ENCODE data around the gene RPL27A.

The RPL27A gene

DNA sequence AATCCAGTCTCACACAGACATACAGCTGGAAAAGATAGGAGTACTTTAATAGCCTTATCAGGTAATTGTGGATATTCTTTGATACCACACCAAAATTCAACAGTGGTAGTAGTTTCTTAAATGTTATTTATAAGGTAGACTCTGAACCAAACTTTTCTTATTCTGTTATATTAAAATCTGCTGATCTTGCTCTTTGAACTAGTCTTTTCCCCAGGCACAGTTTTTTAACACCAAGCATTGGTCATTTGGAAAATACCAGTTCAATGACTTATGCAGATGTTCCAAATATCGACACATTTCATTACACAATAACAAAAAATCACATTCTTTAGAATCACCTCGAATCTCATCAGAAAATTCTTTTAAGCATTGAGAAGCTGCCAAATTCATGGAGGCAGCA lies 7.7 kb upstream of the RPL27A start:
- no peak for DNase-seq (ENCODE audit: low spot score)

DNA sequence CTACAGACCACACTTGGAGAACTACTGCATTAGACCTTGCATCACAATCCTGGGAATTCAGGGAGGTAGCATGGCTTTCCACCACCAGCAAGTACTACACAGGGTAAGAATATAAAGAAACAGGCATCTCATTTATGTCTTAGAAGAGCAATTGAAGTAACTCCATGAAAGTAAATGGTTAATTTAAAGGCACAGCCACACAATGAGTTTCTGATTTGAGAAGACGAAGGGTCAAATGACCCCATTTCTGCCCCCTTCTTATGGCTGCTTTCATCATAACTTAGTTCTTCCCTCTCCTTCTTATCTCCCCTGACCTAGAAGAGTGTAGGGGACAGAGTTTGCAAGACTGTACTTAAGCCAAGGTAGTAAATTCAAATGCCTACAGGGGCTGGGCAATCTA lies 6.1 kb upstream of the RPL27A start:
- no peak for DNase-seq (ENCODE audit: low spot score)

DNA sequence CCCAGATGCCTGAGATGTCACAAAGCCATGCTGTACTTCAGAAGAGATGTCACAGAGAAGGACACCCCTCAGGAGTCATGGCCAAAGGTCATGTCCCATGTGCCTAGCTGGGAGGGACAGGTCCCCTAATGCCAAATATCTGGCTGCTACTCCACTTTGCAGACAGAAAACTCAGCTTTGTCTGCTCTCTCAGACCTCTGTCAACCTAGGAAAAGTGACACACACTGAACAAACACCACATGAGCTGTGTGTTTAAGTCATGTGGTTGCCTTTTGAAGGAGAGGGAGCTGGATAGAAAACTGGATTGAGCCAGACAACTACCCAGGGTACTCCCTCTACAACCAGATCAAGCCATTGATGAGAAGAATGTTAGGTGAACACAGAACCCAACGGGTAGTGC lies 3.6 kb upstream of the RPL27A start:
- no peak for DNase-seq (ENCODE audit: low spot score)

DNA sequence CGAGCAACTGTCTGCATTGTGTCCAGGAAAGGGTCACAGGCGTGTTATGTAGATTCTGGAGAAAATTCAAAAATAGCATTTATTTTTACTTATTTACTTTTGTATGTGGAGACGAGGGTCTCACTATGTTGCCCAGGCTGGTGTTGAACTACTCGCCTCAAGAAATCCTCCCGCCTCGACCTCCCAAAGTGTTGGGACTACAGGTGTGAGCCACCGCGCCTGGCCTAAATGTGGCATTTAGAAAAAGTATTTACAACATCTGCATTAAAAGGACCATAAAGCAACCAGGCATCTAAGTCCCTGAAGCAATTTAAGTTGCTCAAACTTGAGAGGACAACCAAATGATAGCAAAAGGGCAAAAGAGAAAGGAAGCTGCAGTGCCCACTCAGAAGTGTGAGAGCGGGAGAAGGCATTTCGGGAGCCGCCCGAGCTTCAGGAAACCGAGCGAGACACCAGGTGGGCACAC lies 722 bp upstream of the RPL27A start:
- no peak for DNase-seq (ENCODE audit: low spot score)

DNA sequence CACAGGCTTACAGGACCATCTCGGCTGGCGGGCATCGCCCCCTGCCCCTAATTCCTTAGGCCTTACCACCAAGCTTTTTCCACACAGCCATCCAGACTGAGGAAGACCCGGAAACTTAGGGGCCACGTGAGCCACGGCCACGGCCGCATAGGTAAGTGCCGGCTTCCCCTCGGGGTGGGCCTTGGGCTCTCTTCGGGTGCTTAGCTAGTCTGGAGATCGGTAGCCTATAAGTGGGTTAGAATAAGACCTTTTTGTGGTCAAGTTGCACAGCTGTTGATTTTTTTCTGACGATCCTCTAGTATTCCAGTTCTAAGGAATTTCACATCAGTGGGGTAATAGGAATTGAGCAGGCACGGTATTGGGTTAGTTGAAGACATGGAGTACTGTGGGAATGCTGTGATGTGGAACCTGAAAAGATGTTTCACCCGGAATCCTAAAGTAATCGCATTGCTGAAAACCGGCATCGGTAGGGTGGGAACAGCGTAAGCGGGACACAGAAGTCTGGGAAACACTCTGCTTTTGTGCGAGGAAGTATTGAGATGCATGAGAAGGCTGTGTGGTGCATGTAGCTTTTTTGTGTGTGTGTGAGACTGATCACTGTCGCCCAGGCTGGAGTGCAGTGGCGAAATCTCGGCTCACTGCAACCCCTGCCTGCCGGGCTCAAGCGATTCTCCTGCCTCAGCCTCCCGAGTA lies 669 bp downstream of the RPL27A start:
- no peak for DNase-seq (ENCODE audit: low spot score)

DNA sequence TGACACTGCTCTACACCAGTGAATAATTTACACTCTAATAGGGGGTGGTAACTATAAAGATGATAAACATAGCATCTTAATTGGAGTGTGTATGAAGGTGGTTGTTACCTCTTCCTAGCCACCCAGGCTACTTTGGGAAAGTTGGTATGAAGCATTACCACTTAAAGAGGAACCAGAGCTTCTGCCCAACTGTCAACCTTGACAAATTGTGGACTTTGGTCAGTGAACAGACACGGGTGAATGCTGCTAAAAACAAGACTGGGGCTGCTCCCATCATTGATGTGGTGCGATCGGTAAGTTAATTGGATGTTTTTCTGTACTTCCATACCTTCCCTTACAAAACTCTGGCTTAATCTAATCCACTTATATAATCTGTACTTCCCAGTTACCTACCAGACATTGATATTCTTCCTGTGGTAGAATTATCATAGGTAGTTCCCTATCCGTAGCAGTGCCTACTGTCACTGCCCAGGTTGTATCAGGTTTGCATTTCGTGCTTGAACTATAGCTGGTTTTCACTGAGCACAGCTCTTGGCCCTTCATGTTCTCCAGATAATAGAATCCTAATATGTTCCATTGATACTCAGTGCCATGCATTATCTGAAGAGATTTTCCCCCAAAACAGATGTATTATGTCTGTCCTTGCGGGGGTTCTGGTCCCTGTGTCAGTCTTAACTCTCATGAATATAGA lies 2.2 kb downstream of the RPL27A start:
- no peak for DNase-seq (ENCODE audit: low spot score)

DNA sequence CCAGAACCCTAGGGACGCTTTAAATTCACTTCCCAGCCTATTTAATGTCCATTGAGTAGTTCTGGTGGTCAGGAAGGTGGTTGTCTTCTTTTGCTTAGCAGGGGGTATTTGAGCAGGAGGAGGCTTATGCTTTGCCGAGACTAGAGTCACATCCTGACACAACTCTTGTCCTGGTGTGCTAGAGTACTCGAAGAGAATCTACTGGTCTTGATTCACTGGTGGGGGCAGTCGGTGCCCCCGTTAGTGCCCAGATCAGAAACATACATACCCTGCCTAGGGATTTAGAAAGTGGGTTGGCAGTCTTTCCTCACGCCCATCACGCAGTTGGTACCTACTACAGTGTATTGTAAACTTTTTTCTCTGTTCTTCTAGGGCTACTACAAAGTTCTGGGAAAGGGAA lies 2.7 kb downstream of the RPL27A start:
- no peak for DNase-seq (ENCODE audit: low spot score)

DNA sequence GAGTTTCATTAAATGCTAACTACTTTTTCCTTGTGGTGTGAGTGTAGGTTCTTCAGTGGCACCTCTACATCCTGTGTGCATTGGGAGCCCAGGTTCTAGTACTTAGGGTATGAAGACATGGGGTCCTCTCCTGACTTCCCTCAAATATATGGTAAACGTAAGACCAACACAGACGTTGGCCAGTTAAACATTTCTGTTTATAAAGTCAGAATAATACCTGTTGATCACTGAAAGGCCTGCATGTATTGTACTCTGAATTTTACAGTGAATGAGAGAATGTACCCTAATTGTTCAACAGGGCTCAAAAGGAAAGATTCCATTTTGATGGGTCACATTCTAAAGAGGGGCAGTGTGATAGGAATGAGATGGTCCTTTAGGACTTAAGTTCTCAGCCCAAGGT lies 3.2 kb downstream of the RPL27A start:
- DNase-seq (ENCODE audit: low spot score): no peak

DNA sequence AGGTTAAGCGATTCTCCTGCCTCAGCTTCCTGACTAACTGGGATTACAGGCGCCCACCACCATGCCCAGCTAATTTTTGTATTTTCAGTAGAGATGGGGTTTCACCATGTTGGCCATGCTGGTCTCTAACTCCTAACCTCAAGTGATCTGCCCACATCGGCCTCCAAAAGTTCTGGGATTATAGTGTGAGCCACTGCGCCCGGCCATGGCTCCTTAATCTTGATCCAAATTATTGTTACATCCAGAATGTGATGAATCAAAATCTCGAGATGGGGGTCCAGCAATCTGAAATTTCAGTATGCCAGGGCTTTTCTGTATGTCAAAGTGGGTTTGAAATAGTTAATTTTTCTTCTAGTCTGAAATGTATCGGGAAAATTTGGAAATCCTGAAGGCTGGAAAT lies 3.7 kb downstream of the RPL27A start:
- DNase-seq (ENCODE audit: low spot score): no peak

DNA sequence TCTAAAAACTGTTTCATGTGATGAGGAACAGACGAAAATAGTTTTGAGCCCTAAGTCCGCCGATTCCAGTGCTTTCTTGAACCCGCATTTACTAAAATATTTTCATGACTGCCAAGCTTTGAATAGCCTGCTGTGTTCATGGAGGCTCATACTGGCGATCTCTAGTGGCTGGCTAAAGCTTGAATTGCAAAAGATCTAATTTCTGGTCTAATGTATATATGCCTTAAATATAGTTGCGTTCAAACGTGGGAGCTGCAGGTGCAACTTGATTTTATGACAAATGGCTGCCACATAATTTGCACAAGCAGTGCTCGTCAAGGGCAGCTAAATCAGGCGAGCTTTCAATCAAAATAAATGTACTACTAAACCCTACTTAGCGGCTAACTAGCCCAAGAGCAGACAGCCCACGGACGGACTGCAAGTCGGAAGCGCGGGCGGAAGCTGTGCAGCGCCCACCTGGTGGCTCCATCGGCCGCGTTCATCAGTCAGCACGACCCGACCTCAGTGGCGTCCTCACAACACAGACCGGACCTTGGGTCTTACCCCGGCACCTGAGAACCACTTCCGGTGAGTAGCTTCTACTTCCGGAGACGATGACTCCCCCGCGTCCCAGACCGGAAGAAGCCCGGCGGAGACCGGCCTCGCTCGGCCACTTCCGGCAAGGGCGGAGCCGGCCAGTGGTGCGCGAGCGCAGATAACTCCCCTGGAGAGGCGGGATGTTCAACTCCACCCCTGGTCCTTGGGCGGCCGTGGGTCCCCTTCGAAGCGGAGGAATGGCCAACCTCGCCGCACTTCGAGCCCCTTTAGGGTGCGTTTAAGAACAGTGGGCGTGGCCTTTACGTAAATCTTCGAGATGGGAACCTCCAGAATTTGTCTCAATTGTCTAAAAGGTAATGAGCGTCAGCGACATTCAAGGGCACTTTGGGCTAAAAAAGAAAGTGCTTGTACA lies 6.1 kb downstream of the RPL27A start:
- peak; percentile 96 for DNase-seq (ENCODE audit: low spot score)

DNA sequence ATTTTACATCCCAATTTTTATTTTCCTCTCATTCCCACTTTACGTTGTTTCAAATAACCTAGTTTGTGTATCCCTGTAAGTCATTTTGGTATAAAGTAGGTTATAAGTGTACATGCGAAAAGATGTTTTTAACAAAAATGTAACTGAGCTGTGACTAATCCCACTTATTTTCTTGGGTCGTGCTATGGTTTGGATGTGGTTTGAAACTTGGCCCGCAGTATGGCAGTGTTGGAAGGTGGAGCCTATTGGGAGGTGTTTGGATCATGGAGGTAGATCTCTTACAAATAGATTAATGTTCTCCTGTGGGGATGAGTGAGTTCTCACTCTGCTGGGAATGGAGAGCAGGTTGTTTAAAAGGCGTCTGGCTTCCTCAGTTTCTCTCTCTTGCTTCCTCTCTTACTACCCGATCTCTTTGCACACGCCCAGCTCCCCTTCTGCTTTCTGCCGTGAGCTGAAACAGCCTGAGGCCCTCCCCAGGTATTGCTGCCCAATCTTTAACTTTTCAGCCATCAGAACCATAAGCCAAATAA lies 7.2 kb downstream of the RPL27A start:
- no peak for DNase-seq (ENCODE audit: low spot score)

DNA sequence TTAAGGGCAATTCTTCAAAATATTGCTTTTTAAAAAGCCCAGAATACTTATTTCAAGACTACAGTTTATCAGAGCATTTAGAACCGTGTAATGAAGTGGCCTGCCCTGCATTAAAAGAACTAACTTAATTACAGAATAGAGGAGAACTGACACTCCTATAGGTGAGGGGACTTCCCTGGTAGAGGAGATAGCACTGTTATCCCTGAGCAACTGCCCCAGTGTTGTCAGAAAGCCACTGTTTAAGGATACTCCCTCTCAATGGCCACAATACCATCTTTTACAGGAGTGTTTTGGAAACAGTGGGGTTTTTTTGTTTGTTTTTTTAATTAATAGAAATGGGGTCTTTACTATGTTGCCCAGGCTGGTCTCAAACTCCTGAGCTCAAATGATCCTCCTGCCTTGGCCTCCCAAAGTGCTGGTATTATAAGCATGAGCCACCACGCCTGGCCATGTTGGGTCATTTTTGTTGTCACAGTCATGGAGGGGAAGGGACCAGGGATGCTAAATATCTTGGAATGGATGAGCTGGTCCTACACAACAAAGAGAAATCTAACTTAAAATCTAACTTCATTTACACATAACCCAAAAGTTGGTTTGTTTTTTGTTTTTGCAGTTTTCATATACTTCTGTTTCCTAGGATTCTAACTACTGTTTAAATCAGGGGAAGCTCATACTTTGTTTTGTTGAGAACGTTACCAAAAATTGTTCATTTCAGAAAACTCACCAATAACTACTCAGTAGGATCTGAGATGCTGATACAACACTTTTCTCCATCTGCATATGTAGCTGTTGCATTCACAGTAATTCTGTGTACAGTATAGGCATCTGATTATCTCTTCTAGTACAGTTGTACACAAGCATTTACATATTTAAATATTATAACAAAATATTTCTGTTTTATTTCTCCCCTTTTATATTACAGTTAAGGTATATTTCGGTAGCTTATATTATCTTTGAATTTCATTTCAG lies 8.1 kb downstream of the RPL27A start:
- DNase-seq (ENCODE audit: low spot score): no peak

DNA sequence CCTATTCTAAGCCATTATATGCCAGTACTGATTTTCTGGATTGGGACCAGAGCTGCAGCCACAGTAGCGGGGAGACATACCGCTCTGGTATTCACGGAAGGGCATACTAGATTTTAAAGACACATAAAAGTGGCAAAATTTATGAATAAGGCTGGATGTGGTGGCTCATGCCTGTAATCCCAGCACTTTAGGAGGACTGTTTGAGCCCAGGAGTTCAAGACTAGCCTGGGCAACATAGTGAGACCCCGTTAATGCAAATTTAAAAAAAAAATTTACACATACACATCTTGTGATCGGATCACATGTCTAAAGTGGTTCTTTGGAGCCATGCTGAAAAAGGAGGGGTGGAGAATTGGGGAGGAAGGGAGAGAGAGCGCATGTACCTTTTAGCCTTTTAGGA lies 9.0 kb downstream of the RPL27A start:
- no peak for DNase-seq (ENCODE audit: low spot score)

DNA sequence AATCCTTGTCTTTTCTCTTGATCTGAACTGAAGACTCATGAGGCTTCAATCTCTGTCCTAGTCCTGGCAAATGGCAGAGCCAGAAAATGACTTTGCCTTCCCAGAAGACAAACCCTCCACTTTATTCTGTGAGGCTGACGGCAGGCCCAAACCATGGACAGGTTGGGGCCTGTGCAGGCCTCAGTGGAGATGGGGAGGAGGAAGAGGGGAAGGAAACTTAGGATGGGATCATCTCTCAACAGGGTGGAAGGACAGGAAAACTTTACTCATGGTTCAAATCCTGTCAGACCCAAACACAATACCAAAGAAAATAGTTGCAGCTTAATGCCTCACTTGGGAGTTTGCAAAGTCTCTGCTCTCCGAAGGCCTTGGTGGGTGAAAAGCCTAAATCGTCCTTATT lies 9.8 kb downstream of the RPL27A start:
- no peak for DNase-seq (ENCODE audit: low spot score)

DNA sequence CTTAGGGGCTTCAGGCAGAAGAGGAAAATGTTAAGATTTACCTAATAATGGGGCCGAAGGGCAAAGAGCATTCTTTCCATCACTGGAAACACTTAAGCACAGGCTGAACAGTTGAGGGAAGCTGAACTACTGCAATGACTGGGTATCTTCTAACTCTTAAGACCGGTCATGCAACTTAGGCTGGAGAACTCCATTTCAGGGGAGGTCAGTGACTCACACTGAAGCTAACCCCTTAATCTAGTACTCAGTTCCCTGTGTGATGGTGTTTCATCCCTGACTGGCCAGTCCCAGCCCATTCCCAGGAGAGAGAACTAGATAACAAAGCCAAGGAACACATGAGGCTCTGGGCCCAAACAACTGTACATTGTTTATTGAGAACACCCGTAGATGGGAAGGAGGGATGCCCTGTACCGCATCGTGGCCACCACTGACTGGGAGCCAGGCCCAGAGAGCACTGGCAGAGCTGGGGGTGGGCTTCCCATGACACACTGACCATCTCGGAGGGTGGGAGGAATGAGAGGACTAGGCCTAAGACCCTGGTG lies 10.5 kb downstream of the RPL27A start:
- no peak for DNase-seq (ENCODE audit: low spot score)

DNA sequence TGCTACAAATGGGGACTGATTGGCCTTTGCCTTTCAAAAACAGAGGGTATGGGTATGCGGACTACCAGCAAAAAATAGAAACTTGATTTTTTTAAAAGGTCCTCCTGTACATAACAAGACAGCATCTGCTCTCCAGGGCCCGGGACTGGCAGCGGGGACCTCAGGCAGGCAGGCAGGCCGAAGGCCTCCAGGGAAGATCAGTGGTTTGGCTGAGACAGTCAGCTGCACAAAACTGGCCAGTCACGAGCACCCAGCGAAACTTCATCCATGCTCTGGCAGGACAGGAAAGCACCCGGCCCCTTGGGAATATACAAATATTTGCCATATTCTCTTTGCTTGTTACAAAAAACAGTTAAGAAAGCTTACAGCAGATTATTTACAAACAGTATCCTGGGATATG lies 11.0 kb downstream of the RPL27A start:
- no peak for DNase-seq (ENCODE audit: low spot score)

DNA sequence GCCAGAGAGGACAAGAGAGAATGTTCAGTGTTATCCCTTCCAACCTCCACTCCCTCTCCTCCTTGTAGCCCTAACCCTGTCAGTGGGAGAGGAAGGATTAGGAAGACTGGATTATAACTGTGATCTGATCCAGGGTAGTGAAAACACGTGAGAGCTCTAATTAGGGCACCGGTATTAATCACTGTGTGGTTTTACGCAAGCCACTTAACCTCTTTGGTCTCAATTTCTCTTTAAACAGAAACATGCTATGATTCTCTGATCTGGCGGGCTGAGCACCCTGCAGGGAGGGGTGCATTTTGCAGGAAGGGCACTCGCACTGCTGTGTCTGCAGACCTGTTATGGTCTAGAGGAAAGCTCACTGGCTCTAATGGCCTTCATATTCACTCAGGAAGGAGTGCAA lies 11.5 kb downstream of the RPL27A start:
- DNase-seq (ENCODE audit: low spot score): no peak

DNA sequence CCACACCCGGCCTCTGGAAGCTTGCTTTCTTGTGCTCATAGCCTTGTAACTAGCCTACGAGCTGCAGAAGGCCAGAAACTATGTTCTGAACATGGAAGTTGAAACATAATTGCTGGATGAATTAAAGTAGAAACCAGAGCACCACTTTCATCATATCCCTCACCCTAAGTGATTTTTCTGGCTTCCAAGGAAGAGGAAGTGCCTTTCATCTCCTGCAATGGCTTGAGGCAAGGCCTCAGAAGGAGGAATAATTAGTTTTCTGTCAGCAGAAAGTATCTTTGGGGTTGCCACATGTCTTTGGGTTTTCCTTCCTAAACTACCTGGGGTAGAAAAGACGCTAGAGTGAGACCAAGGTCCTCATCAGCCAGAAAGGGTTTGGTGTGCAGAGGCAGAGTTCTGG lies 14.5 kb downstream of the RPL27A start:
- no peak for DNase-seq (ENCODE audit: low spot score)

DNA sequence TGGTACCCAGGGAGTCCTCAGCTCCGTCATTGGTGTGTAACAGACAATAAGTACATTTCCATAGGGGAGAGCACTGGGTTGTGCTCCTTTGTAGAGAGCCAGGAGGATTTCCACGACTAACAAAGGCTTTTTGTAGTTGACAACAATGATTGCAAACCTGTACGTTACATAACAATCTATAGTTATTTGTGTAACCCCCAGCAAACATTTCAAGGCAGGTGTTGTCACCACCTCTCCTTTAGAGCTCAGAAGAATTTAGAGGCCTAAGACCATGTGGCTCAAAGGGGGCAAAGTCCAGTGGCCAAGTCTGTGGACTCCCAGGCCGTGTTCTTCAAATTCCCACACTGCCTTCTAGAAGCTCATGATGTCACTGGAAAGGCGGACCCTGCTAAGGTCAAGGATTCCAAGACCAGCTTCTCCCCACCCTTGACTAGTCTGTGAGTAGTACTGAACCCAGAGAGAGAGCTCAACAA lies 15.8 kb downstream of the RPL27A start:
- DNase-seq (ENCODE audit: low spot score): no peak

DNA sequence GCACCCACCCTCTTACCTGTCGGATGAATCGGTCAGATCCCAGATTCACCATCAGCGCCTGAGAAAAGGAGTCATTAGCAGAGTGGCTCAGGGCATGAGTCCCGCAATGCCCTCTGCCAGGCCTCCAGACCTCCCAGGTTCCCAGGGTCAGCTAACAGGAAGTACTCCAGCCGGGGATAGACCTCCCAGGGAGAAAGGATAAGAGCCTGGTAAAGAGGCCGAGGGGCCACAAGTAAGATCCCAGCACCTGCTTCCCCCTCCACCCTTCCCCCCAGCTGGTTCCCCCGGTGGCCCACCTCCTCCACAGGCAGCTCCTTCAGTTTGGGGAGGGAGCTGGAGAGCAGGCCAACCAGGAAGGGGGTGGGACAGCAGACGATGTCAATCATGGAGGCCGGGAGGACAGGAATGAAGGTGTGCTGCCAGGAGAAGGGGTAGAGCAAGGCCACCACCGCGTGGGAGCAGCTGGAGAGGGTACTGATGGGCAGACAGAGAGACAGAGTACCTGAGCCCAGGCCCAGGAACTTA lies 16.4 kb downstream of the RPL27A start:
- DNase-seq (ENCODE audit: low spot score): no peak

DNA sequence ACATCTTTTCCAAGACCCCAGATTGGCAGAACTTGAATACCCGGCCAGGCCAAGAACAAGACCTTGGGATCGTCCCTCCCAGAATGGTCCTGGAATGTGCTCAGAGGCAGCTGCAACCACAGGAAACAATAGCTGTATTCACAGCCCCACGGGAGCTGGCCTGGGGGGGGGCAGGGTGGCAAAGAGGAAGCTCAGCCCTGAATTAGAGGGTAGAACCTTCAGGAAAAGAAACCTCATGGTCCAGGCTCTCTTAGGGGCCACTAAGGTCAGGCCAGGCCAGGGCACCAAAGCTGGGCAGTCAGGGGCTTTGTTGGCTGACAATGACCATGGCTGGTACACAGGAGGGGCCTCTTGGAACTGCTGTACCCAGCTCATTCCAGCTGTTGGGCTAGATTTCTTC lies 17.3 kb downstream of the RPL27A start:
- peak; percentile 78 for DNase-seq (ENCODE audit: low spot score)
